NCI-H128 (cell line): ENCODE results near the gene CTU1.

Experiments used
- DNase-seq: peaks from one replicate; lab custom pipeline; 2025; ENCODE audit not compliant: unreplicated experiment; lab: John Stamatoyannopoulos, UW

CTU1 gene

DNA sequence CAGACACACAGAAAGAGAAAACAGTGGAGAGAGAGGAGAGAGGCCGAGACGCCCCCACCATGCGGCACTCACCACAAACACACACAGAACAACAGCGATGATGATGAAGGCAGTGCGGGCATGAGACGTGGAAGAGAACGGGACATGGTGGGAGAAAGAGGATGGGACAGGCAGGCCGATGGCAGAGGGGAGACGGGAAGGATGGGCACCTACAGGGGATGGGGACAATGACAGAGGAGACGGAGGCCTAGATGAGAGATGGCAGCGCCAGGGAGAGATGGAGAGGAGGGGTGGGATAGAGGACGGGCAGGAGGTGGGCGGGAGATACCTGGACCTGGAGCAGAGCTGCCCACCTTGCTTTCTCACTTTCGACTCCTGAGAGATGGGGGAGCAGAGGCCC is 24.4 kb downstream of the CTU1 start:
- DNase-seq, result no peak

DNA sequence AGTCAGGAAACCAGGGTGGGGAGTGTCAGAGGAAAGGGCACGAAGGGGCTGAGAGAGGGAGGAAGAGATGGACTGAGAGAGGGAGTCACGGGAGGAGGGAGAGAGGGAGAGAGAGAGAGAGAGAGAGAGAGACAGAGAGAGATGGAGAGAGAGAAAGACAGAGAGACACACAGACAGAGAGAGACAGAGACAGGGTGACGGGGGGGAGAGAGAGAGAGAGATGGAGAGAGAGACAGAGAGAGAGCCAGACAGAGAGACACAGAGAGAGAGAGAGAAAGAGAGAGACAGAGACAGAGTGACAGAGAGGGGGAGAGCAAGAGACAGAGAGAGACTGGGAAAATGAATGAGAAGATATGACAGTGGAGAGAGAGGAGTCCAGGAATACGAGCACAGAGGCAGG is 25.0 kb downstream of the CTU1 start:
- DNase-seq, result no peak

DNA sequence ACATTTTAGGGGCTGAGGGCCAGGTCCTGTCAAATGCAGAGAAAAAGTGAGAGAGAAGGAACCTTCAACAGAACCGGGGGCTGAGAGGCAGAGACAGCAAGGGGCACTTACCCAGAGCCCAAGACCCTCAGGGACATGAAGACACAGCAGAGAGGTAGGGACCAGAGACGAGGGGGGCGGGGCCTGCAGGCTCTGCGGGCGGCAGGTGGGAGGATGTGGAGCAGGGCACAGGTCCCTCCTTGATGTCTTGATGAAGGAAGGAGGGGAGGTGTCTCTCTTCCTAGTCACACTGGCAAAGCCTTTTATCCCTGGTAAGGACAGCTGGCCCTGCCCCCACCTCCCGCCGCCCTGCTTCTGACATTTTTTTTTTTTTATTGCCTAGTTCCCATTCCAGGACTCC is 25.6 kb downstream of the CTU1 start, which contains the start of gene KLK14:
Gene KLK14 (minus strand): TSS at position 277 of the 400 bp plus-strand sequence. CDS start 273 bp downstream, at position 4.
- DNase-seq, result no peak

DNA sequence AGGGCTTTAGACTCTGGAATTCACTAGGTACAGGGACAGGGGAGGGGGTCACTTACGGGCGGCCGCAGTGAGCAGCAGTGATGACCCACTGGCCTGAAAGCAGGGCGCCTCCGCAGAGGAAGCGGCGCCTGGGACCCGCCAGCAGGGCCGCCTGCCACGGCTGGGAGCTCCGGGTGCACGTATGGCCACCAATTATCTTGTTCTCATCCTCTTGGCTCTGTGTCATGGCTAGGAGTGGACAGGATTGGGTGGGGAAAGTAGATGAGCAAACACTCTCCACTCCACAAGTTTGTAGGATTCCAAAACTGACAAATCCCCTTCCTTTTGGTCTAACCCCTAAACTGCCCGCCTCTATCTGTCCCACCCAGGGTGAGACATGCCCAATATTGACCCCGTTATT is 26.7 kb downstream of the CTU1 start:
- no peak for DNase-seq

DNA sequence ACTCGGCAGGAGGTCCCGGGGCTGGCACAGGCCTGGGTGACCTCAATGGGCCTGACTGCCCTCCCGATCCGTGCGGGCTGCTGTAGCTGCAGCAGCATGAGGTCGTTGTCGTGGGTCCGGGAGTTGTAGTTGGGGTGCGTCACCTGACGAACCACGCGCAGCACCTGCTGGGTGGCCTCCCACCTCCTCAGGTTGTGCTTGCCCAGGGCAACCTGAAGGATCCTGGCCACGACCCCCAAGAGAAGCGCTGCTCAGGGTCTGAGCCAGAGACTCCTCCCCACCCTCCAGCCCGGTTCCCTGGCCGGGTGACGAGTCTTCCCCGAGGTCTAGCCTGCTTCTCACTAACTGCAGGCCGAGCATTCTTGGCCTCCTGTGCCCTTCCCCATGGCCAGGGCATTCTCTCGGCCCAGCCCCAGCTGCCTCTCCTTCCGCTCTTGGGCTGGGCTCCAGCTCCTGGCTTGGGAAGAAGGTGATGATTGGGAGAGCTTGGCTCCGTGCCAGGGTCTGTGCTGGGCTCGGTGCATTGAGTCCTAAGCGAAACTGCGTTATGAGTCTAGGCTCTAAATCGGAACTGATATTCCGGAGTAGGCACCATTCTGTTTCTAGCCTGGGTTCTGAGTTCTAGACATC is 28.6 kb downstream of the CTU1 start:
- DNase-seq, result no peak

DNA sequence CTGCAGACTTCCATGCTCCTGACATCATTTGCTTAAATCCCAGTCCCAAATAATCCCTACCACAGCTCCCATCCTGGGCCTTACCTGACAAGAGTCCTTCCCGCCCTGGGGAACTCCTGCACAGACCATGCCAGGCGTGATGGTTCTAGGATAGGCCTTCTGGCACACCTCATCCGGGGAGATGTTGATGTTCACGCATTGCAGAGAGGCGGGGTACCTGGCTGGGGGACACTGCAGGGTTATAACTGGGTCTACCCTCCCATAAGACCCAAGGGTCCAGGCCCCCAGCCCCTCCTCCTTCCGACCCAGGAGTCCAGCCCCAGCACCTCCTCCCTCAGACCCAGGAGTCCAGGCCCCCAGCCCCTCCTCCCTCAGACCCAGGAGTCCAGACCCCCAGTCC is 29.5 kb downstream of the CTU1 start:
- no peak for DNase-seq

DNA sequence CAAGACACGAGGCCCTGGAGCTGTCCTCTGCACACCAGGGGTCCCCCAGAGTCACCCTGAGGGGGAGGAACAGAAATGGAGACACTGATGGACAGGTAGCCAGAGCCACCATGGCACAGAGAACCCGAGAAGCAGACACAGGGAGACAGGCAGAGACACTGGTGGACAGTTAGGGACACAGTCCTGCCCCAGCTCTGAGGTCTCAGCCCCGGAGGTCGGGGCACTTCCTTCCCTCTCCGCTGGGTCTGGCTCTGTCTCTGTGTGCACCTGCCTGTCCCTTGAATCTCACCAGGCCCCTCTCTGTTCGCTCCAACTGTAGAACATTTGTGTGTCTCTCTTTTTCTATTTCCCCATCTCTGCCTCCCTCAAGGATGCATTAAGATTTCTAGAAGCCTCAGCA is 30.1 kb downstream of the CTU1 start:
- DNase-seq, result no peak

DNA sequence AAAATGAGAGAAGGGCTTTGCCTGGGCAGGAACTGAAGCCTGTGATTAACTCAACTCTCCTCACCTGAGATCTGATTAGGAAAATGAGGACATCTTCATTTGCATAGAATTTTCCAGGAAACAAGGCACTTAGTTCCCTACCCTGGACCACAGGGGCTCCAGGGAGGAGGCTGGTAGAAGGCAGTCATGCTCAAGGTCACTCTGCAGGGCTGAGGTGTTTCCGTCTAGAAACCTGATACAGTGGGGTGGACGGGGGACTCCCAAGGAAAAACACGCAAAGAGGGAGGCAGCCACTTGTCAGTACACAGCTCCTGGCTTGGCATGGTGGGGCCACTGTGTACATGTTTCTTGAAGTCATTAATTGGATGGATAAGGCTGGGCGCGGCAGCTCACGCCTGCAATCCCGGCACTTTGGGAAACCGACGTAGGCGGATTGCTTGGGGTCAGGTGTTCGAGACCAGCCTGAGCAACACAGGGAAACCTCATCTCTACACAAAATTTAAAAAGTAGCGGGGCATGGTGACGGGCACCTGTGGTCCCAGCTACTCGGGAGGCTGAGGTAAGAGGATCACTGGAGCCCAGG is 31.5 kb downstream of the CTU1 start:
- no peak for DNase-seq

DNA sequence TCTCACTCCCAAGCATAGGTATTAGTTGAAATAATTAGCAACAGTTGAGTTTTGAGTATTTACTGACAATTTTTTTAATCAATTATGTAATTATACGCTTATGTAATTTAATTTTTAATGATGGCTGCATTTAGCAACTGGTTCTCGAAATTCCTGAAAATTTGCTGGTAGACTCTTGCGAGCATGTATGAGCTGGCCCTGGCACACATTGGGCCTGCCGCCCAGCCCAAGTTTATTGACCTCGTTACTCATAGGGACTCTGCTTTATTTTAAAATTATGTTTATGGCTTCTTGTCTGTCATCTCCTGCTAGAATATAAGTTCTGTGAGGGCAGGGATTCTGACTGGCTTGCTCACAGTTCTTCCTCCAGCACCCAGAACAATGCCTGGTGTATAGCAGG is 32.2 kb downstream of the CTU1 start:
- DNase-seq, result no peak

DNA sequence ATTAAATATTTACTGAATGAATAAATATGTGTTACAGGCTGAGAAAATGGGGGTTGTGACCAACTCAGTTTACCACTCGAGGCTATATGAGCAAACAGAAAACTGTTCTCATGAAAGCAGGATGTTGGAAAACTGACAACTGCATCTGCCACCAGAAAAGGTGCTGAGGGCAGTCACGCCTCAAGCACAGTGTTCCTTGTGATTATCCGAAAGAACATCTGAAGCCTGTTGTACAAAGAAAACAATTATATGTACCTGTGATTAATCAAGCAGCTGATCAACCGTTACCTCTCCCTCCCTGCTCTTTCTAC is 37.2 kb downstream of the CTU1 start:
- no peak for DNase-seq

DNA sequence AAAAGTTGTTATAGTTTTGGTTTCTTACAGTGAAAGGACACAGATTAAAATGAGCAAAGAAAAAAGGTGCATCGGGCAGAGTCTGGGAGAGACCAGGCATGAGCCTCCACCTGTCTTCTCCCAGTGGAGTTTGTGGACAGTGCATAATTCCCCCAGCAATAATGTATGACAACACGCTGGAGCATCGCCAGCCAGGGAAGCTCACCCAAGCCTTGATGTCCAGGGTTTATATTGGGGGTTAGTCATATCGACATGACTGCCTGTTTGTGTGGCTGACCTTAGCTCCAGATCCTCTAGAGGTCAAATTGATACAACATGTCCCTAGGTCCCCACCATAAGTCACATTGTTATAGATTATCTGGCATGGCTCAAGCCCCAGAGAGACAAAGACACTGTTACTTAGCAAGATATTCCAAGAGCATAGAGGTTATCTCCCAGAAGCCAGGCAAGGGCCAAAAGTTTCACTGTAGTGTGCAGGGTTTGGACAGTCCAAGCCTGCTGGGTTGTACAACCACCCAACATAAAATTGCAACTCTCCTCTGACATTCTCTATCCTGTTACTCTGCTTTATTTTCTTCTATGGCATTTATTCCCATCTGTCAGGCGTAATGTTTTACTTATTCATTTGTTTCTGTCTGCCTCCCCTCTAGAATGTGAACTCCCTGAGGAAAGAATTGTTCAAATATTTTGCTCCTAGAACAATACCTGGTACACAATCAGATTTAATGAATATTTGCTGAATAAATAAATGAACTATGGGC is 37.7 kb downstream of the CTU1 start:
- DNase-seq, result no peak

DNA sequence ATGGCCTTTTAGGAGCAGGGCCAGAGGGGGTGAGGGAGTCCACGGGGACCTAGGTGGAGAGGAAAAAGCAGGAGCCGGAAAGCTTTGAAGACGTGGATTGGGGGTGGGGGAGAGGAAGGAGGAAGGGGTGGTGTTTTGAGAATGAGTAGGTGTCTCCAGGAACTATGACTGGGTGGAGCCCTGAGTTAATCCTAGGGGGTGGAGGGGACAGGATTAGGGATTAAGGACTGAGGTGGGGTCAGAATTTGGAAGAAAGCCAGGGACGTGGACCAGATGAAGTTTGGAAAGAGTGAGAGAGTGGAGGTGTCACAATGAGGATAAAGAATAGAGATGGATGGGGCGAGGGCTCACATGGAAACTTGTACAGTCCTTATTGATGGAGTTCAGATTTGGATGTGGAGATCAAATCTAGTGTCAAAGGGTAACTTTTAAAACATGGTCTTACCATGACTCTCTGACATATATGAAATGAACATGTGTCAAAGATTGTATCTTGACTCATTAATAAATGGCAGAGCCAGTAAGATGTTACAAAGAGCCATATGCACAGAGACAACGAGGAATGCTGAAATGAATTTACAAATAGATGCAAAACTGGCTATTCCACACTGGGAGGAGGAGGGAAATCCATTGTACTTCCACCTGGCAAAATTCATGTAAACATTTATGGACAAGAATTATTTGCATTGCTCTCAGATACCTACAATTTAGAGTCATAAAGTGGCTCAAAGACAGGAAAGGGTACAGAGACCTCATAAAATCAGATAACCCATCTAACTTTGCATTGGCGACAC is 41.6 kb downstream of the CTU1 start:
- no peak for DNase-seq

DNA sequence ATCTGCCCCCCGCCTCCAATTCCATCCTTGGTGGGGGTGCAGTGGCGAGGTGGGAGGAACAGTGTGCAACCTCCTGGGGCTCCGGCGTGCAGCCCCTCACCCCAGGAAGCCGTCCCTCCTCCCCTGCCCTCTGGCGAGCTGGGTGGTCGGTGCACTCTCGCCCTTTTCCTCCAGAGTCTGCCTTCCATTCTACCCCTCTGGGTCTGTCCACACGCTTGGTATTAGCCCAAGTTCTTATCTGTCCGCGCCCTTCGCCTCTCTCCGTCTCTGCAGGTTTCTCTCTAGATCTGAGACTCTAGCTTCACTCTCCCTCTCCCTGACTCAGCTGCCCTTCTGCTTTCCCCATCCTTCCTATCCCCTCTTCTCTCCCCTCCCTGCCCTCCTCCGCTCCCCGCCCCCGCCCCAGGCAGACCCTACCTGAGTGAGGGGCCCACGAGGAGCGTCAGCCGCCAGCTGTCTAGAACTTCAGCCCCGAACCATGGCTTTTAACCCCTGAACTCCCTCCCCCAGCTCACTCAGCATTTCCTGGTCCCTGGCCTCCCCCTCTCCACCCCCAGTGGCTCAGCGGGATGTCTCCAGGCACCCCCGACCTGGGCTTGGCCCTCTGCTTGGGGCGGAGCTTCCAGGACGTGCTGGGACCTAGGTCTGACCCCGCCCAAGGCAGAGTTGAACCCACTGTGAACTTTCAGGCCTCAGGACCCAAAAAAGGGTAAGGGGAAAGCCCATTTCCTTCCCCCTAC is 42.8 kb downstream of the CTU1 start:
- no peak for DNase-seq

DNA sequence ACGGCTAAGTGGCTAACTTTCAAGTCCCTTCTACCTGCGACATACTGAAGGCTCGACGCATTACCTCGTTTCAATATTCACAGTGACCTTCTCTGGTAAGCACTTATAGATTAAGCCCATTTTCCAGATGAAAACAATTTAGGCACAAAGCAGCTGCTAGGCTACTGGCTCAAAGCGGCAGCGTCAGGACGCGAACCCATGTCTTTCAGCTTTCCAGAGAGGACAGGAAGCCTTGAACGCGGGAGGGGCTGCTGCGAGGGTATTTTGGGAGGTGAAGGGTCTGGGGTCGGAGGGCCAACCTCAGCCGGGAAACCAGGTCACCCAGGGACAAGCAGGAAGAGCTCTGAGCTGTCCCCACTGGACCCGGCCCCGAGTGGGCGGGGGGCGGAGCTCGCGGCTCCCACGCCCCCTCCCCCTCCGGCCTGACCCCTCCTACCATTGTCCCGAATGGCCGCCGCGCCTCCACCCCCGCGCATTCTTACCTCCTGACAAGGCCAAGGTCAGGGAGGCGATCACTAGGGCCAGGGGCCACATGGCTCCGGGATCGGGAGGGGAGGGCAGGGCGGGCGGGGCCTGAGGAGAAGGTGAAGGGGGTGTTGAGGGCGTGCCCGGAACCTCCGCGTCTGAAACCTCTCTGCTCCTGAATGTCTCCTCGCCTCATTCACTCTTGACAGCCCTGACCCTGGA is 43.5 kb downstream of the CTU1 start, which contains the start of gene KLK13:
Gene KLK13 (minus strand): TSS at position 559 of the 687 bp plus-strand sequence. CDS start 25 bp downstream, at position 534.
- DNase-seq, result no peak

DNA sequence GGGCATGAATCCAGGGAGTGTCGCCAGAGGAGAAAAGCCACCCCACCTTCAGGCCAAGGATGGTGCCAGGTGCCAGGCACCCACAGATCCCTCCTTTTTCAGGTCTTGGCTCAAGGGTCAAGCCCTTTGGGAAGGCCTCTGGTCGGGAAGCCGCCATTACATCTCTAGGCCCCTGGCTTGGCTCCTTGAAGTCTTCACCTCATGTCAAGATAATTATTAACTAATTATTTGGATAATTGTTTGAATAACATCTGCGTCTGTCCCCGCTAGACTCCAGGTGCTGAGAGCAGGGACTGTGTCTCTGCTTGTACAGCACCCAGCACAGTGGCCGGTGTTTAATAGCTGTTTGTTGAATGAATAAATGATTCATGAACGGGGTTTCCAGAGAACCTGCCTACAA is 44.5 kb downstream of the CTU1 start:
- no peak for DNase-seq

DNA sequence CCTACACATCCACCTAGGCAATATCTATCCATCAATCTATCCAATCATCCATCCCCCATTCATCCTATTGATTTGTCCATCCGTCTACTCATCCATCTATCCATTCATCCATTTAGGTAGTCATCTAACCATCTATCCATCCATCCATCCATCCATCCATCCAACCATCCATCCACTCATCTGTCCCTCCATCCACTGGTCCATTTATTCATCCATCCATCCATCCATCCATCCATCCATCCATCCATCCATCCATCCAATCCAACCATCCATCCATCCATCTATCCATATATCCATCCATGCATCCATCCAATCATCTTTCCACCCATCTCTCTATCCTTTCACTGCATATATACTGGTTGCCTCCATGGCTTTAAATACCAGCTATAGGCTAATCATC is 47.2 kb downstream of the CTU1 start:
- DNase-seq, result no peak

DNA sequence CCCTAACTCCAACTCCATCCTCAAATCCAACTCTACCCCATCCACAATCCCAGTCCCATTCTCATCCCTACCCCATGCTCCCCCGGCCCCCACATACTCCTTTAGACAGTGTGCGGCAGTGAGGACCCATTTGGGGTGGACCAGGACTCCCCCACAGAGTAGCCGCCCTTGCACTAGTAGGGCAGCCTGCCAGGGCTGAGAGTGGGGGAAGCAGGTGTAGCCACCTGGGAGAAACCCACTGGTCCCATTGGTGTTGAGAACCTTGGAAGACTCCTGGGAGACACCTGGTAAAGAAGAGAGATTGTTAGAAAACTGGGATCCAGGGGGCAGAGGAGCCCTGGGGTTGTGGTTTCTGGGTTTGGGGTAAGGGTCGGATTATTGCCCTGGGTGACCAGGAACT is 47.9 kb downstream of the CTU1 start:
- no peak for DNase-seq

DNA sequence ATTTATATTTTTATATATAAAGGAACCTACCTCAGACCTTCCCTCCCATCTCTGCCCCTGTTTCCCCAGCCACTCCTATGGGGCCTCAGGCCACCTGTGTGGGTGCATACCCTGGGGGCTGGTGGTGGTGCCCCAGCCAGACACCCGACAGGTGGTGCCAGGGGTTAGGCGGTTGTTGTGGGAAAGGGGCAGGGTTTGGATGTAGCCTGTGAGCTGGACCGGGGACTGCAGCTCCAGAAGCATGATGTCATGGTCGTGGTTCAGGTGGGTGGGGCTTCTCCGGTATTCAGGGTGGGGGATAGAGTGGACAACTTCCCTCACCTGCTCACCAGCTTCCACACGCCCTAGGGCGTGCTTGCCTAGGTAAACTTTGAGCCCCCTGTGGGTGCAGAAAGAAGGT is 48.5 kb downstream of the CTU1 start:
- DNase-seq, result no peak

DNA sequence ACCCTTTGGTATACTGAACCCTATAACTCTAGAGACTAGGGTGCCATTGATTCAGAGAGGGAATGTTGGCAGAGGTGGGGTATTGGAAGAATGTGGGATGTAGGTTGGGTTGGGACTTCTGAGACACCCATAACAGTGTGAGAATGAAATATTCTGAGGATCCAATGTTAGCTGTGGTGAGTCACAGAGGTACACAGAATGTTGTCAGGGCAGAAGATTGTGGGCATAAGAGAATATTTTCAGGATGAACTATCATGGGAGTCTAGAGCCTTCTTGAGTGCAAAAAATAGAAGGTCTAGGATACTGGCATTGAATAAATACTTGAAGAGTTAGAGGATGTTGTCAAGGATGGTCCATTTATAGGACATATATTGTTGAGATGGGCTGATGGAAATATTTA is 52.3 kb downstream of the CTU1 start:
- no peak for DNase-seq
